KMS-11 (cell line): ENCODE data around the gene RADIL.

Experiments used
- H2AFZ ChIP-seq: fragments of 200-600 bp; sonication (generic); 2 replicates; pipeline ENCODE4 v1.6.1; 2016; ENCODE audit warnings: antibody characterized with exemption, mixed run types, low read depth
- H3K27ac ChIP-seq: fragments of 200-600 bp; sonication (generic); 2 replicates; pipeline ENCODE4 v1.6.1; 2016; ENCODE audit warnings: mild to moderate bottlenecking, mixed run types
- H3K27me3 ChIP-seq: fragments of 200-600 bp; sonication (generic); 2 replicates; pipeline ENCODE4 v1.6.1; 2017; ENCODE audit warnings: mild to moderate bottlenecking, low read depth, mixed run types, moderate library complexity; ENCODE audit not compliant: insufficient read depth
- H3K36me3 ChIP-seq: fragments of 200-600 bp; sonication (generic); 2 replicates; pipeline ENCODE4 v1.6.1; 2017; ENCODE audit warnings: mild to moderate bottlenecking, mixed run types; ENCODE audit not compliant: insufficient read depth
- H3K4me1 ChIP-seq: fragments of 200-600 bp; sonication (generic); 2 replicates; pipeline ENCODE4 v1.6.1; 2016; ENCODE audit warnings: mild to moderate bottlenecking, low read depth, mixed run types; ENCODE audit not compliant: poor library complexity, severe bottlenecking
- H3K4me2 ChIP-seq: fragments of 200-600 bp; sonication (generic); 2 replicates; pipeline ENCODE4 v1.7.0; 2016; ENCODE audit warnings: mild to moderate bottlenecking, mixed run types
- H3K4me3 ChIP-seq: fragments of 200-600 bp; sonication (generic); IDR thresholded peaks from 2 replicates; pipeline ENCODE4 v1.6.1; 2017; ENCODE audit warnings: low read depth, low read length, mixed read lengths; ENCODE audit not compliant: insufficient read depth
- H3K79me2 ChIP-seq: fragments of 200-600 bp; sonication (generic); 2 replicates; pipeline ENCODE4 v1.6.1; 2016; ENCODE audit warnings: low read depth, mixed run types; ENCODE audit not compliant: insufficient read depth
- H3K9ac ChIP-seq: fragments of 200-600 bp; sonication (generic); 2 replicates; pipeline ENCODE4 v1.6.1; 2016; ENCODE audit warnings: mild to moderate bottlenecking, mixed run types
- H4K20me1 ChIP-seq: fragments of 200-600 bp; sonication (generic); 2 replicates; pipeline ENCODE4 v1.6.1; 2016; ENCODE audit warnings: mild to moderate bottlenecking, mixed run types; ENCODE audit not compliant: insufficient read depth
- TF ChIP-seq, protein P1 (sequence below): fragments of 200-600 bp; sonication (generic); conservative IDR thresholded peaks from 2 replicates; pipeline ENCODE4 v1.6.1; 2017; ENCODE audit warnings: low read depth, mild to moderate bottlenecking, antibody characterized with exemption, low read length, moderate library complexity, mixed read lengths

RADIL gene

DNA sequence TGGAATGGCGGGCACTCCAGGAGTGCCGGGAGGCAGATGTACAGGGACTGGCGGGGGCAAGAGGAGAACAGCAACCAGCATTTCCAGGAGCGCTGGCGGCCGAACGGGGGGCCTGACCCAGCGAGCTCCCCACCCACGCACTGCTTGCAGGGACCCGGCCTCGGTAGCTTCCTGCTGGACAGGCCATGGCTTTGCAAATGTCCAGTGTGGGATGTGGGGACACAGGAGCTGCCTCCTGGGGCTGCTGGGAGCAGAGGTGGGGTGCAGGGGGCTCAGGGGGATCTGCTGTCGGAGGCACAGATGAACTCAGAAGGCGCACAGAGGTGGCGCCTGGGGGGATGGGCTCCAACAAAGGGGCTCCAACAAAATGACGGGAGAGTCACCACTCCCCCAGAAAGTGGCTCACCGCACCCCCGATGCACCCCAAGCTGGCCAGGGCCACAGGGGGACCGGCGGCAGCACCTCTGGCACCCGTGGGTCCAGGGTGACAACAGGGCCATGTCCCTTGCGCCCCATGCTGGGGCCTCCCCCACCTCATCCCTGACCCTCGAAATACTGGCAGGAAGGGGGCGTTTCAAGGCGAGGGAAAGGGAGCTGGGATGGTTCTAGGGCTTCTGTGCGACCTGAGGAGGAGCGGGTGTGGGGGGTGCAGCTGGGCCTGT is 67.0 kb downstream of the RADIL start:
- Histone ChIP-seq H3K4me2 (no peak overlapping the region), H3K4me1 (no peaks in the 10 kb centered on the region), H3K4me3 (no peak overlapping the region), H4K20me1 (no peaks in the 10 kb centered on the region), H3K27me3 (no peaks in the 10 kb centered on the region), H3K9ac (no peak overlapping the region), H3K36me3 (no peaks in the 10 kb centered on the region), H3K79me2 (no peaks in the 10 kb centered on the region), H3K27ac (no peak overlapping the region), H2AFZ (no peak overlapping the region)
- TF ChIP-seq, protein P1, sequence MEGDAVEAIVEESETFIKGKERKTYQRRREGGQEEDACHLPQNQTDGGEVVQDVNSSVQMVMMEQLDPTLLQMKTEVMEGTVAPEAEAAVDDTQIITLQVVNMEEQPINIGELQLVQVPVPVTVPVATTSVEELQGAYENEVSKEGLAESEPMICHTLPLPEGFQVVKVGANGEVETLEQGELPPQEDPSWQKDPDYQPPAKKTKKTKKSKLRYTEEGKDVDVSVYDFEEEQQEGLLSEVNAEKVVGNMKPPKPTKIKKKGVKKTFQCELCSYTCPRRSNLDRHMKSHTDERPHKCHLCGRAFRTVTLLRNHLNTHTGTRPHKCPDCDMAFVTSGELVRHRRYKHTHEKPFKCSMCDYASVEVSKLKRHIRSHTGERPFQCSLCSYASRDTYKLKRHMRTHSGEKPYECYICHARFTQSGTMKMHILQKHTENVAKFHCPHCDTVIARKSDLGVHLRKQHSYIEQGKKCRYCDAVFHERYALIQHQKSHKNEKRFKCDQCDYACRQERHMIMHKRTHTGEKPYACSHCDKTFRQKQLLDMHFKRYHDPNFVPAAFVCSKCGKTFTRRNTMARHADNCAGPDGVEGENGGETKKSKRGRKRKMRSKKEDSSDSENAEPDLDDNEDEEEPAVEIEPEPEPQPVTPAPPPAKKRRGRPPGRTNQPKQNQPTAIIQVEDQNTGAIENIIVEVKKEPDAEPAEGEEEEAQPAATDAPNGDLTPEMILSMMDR, result no peak

DNA sequence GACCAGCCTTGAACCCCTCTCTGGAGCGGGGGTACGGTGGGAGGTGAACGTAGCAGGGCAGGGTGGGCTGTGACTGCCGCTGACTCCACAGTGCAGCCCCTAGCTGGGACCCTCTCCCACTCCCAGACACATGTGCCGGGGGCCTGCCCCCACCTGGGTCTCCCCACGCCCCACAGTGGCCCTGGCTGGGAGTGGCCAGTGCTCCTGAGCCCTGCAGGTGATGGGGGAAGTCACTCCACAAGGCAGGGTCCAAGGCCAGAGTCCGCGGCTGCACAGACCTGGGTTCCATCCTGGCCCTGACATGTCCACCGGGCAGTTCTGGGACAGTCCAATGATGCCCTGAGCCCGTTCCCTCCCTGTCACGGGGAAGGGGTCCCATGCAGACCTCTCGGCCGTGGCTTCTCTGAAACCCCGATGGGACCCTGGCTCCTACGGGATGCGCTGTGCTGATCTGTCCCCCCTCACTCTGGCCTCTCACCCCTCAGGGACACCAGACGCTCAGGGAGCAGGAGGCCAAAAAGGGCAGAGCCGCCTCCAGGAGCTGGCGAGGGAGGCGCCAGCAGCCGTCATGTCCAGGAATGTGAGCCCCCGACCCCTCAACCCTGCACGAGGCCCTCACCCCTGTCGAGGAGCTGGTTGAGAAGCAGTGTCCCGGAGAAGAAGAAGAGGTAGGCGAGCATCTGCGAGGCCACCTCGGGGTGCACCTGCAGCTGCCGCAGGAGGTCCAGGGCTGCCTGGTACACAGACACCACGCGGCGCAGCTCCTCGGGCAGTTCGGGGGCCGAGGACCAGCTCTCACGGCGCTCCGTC is 67.7 kb downstream of the RADIL start:
- no peaks in the 10 kb centered on the region for H4K20me1 ChIP-seq
- no peak overlapping the region for H3K4me3 ChIP-seq
- H3K9ac ChIP-seq, result no peak overlapping the region
- H3K36me3 ChIP-seq, result no peaks in the 10 kb centered on the region
- H3K4me1 ChIP-seq, result no peaks in the 10 kb centered on the region
- TF ChIP-seq, protein P1, result no peak
- H2AFZ ChIP-seq, result no peak overlapping the region
- no peaks in the 10 kb centered on the region for H3K27me3 ChIP-seq
- no peak overlapping the region for H3K27ac ChIP-seq
- no peaks in the 10 kb centered on the region for H3K79me2 ChIP-seq
- no peak overlapping the region for H3K4me2 ChIP-seq

DNA sequence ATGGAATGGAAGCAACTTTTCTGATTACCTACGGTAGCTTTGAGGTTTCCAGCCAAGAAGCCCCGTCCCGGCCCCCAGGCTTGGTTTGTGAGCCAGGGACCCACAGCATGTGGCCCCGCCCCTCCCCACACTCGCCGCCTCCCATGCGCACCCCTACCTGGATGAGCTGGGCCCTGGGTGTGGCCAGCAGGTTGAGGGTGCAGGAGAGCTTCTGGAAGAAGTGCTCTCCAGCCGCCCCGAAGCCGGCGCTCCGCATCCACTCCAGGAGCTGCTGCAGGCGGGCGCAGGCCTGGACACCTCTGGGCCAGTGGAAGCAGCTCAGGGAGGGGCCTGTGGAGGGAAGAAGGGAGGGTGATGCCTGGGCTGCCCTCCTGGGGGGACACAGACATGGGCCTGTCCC is 68.4 kb downstream of the RADIL start:
- Histone ChIP-seq H3K27ac (no peak overlapping the region), H3K4me2 (no peak overlapping the region), H3K9ac (no peak overlapping the region), H4K20me1 (no peaks in the 10 kb centered on the region), H3K36me3 (no peaks in the 10 kb centered on the region), H3K79me2 (no peaks in the 10 kb centered on the region), H3K27me3 (no peaks in the 10 kb centered on the region), H3K4me1 (no peaks in the 10 kb centered on the region), H3K4me3 (no peak overlapping the region), H2AFZ (no peak overlapping the region)
- TF ChIP-seq, protein P1, result no peak

DNA sequence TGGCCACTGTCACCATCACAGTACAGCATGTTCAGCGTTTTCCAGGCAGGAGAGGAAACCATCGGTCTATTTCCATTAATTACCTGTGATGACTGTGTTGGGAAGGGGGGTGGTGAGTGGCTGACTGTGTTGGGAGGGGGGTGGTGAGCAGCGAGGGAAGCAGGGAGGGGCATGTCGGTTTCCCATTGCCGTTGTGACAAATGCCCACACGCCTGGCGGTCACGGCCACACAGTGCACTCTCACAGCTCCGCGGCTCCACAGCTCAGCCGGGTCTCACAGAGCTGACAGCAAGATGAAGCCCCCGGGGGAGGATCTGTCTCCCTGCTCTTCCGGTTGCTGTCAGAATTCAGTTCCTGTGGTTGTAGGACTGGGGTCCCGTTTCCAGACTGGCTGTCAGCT is 69.1 kb downstream of the RADIL start:
- Histone ChIP-seq H2AFZ (no peak overlapping the region), H3K79me2 (no peaks in the 10 kb centered on the region), H4K20me1 (no peaks in the 10 kb centered on the region), H3K4me1 (no peaks in the 10 kb centered on the region), H3K27ac (no peak overlapping the region), H3K36me3 (no peaks in the 10 kb centered on the region), H3K9ac (no peak overlapping the region), H3K4me3 (no peak overlapping the region), H3K4me2 (no peak overlapping the region), H3K27me3 (no peaks in the 10 kb centered on the region)
- TF ChIP-seq, protein P1, result no peak
